ENCODE measurements around the gene CELSR1.

The CELSR1 gene

DNA sequence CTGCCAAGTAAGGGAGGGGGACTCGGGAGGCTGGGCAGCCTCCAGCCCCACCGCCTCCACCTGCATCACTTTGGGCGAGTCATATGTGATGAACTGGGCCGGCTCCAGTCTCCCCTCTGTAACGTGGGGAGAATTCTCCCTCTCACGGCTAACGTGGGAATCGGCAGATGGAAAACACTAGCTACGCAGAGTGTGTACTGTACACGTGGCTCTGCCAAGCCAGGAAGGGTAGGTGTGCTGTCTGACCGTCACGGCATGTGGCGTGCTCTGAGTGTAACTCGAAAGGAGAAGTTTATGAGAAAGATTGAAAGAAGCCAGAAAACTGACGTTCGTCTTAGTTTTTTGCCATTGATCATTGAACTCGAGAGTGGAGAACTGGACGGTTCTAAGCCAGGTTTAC, 188.2 kb downstream of the CELSR1 start:
- TF ChIP-seq, protein P1, sequence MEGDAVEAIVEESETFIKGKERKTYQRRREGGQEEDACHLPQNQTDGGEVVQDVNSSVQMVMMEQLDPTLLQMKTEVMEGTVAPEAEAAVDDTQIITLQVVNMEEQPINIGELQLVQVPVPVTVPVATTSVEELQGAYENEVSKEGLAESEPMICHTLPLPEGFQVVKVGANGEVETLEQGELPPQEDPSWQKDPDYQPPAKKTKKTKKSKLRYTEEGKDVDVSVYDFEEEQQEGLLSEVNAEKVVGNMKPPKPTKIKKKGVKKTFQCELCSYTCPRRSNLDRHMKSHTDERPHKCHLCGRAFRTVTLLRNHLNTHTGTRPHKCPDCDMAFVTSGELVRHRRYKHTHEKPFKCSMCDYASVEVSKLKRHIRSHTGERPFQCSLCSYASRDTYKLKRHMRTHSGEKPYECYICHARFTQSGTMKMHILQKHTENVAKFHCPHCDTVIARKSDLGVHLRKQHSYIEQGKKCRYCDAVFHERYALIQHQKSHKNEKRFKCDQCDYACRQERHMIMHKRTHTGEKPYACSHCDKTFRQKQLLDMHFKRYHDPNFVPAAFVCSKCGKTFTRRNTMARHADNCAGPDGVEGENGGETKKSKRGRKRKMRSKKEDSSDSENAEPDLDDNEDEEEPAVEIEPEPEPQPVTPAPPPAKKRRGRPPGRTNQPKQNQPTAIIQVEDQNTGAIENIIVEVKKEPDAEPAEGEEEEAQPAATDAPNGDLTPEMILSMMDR (conservative IDR thresholded peaks at IDR 0.05; ENCODE audit: low read depth, low read length) = no peak
- H3K4me3 ChIP-seq (ENCODE audit: low read depth, low read length) = no peak overlapping the region
- no peak for DNase-seq (ENCODE audit: low read depth)

DNA sequence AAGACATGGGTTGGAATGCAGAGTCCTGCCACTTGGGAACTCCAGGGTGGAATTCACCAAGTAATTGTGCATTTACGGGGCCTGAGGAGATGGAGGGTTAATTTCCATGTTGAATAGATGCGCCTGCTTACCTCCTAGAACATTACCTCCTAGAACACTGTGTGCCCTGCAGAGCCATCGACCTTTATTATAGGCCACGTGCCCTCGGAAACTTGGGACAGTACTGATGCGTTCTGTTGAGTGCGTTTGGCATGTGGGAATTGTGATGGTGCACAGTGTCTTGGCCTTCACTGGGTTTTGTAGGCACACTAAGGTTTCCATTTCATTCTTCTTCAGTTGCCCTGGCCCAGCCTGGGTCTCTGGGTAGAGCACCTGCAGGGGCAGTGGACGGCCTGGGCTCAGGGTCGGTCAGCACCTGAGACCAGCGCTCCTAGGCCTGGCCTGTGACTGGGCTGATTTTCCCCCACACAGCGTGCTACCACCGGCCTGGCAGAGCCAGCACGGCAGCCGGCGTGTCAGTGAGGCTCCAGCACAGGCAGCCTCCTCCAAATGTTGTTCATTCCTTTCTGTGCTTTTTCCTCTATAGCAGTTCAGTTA, 189.2 kb downstream of the CELSR1 start:
- no peak for DNase-seq (ENCODE audit: low read depth)
- TF ChIP-seq, protein P1 (conservative IDR thresholded peaks at IDR 0.05; ENCODE audit: low read depth, low read length) = no peak
- H3K4me3 ChIP-seq (ENCODE audit: low read depth, low read length) = no peak overlapping the region

DNA sequence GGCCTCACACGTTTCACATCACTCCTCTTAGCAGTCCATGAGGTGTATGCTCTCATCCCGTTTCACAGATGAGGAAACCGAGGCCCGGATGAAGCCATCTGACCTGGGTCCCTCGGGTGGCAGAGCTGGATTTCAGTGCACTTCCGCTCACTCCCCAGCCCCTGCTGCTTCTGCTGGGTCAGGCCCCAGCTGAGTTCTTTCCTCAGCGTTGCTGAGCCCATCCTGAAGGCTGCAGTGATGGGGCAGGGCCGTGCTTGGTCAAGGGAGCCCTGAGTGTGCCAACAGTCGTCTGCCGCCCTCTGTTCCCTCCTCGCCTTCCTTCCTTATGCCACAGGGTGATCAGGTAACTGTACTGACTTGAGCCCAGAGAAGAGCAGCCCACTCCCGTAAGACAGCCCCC, 189.8 kb downstream of the CELSR1 start:
- TF ChIP-seq, protein P1 (conservative IDR thresholded peaks at IDR 0.05; ENCODE audit: low read depth, low read length) = no peak
- no peak overlapping the region for H3K4me3 ChIP-seq (ENCODE audit: low read depth, low read length)
- no peak for DNase-seq (ENCODE audit: low read depth)

DNA sequence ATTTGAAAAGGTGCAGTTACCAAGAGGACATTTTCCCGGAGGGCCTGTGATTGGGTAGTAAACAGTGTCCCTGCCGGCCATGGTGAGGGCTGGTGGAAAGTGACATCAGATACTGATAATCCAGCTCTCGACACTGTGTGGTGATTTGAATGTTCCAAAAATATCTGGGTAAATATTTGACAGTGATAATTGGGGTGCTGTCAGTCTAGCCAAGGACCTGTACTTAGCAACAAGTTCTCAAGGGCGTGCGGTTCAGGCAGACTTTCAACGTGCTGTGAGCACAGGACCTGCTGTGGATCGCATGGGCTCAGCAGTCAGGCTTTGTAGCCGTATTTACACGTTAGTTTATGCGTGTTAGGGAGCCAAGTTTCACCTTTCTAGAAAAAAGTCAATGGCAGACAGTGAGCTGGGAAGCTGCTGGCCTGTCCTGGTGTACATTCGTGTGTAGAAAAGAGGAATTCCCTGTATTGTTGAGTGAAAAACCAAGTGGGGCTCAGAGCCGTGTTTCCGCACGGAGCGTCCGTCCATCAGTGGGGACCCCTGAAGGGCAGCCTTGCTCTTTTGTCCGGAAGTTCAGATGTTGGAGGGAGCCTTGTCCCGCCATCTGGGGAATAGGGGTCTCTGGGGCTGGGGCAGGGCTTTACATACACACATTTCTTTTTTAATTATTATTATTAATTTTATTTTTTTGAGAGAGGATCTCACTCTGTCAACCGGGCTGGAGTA, 190.6 kb downstream of the CELSR1 start:
- TF ChIP-seq, protein P1 (conservative IDR thresholded peaks at IDR 0.05; ENCODE audit: low read depth, low read length) = no peak
- no peak overlapping the region for H3K4me3 ChIP-seq (ENCODE audit: low read depth, low read length)
- no peak for DNase-seq (ENCODE audit: low read depth)

DNA sequence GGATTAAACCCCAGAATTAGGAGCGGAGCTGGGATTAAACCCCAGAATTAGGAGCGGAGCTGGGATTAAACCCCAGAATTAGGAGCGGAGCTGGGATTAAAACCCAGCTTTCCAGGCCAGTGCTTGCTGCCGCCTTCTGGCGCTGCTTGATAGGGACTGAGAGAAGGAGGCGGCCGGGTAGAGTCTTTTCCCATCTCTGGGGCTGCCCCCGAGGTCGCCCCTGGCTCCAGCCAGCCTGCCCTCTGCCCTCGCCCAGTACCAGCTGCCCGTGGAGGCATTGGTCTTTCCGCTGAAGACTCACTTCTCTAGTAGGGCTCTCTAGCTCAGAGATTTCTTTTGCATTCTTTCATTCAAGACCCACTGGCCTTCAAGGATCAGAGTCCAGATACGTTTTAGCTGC, 196.7 kb downstream of the CELSR1 start:
- no peak for DNase-seq (ENCODE audit: low read depth)
- TF ChIP-seq, protein P1 (conservative IDR thresholded peaks at IDR 0.05; ENCODE audit: low read depth, low read length) = no peak
- no peak overlapping the region for H3K4me3 ChIP-seq (ENCODE audit: low read depth, low read length)

DNA sequence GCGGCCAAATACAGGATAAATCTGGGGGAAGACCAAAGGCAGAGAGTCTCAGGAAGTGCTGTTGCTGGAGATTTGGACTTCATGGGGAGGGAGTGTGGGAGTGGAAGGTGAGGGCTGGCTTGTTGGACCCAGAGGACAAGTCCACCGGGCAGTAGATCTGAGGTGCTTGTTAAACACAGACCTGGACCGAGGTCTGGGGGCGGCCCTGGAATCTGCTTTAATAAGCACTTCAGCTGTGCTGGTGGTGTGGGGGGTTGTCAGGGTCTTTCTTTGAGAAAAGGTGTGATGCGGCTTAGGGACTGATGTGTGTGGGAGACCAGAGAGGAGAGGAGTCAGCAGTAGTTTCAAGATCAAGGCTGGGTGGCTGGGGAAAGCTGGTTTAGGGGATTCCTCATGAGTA, 197.5 kb downstream of the CELSR1 start:
- TF ChIP-seq, protein P1 (conservative IDR thresholded peaks at IDR 0.05; ENCODE audit: low read depth, low read length) = no peak
- no peak for DNase-seq (ENCODE audit: low read depth)
- H3K4me3 ChIP-seq (ENCODE audit: low read depth, low read length) = no peak overlapping the region

DNA sequence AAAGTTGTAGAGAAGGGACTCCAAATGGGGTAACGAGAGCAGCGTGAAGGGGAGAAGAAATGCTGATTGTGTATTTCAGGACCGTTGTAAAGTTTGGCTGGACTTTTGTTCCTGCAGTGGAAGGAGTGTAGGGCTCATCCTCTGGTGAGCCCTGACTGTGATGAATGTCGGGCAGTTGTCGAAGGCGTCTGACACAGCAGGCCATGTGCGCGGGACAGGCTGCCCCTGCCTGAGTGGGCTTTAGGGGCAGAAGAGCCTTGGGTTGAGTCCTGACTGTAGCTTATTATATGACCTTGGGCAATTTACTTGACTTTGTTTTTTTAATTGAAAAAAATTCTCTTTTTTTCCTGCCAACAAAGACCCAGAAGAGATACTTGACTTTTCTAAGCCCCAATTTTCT, 198.8 kb downstream of the CELSR1 start:
- TF ChIP-seq, protein P1 (conservative IDR thresholded peaks at IDR 0.05; ENCODE audit: low read depth, low read length) = no peak
- H3K4me3 ChIP-seq (ENCODE audit: low read depth, low read length) = no peak overlapping the region
- DNase-seq (ENCODE audit: low read depth) = no peak

Data from choroid plexus epithelial cell (primary cell).